ENCODE measurements around the gene ATP8B3.

The ATP8B3 gene

GRCh38 chr19:1826557-1827521 is 14.8 kb upstream of the ATP8B3 start:
- no peaks in the 10 kb centered on the region for H3K27me3 ChIP-seq (ENCODE audit: control insufficient read depth in 2 of 2, insufficient read depth in 2 of 2, low read length in 2 of 2)
- no peak overlapping the region for H3K27ac ChIP-seq (ENCODE audit: low read depth in 2 of 2, low read length in 2 of 2)
- peaks cover 0 to 4% of the 10 kb centered on the region in 2 donors for H3K4me1 ChIP-seq (ENCODE audit: control insufficient read depth in 2 of 2, insufficient read depth in 2 of 2, low read length in 2 of 2)
- no peak overlapping the region for H3K9ac ChIP-seq (ENCODE audit: low read depth in 1 of 2, low read length in 2 of 2)
- no peak overlapping the region for H3K4me3 ChIP-seq (ENCODE audit: low read length in 2 of 2)
- H3K36me3 ChIP-seq (ENCODE audit: control insufficient read depth in 2 of 2, insufficient read depth in 2 of 2, low read length in 2 of 2) = peaks cover 20 to 27% of the 10 kb centered on the region in 2 donors
- H3K9me3 ChIP-seq (ENCODE audit: control insufficient read depth in 2 of 2, low read length in 2 of 2) = no peaks in the 10 kb centered on the region

- no peak overlapping the region for H3K27ac ChIP-seq (ENCODE audit: low read depth in 2 of 2, low read length in 2 of 2)
- no peaks in the 10 kb centered on the region for H3K9me3 ChIP-seq (ENCODE audit: control insufficient read depth in 2 of 2, low read length in 2 of 2)
Observed at GRCh38 chr19:1825909-1826556, 14.0 kb upstream of the ATP8B3 start.

DNA sequence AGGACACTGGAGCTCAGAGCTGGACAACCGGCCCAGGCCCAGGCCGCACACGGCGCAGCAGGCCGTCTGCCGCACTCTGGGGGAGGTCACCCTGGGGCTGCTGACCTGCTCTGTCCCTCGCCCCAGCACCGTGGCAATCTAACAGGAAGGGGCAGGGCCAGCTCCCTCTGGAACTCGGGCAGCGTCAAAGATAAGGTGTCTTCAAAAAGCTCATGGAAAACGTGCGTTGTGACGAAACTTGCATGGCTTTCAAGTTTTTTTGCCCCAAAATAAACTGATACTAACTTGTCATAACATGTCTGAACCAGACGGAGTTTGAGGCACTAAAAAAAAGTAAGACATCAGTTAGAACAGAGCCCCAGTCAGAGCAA is 12.2 kb upstream of the ATP8B3 start:
- Histone ChIP-seq H3K27me3 (ENCODE audit: control insufficient read depth in 2 of 2, insufficient read depth in 2 of 2, low read length in 2 of 2) (no peaks in the 10 kb centered on the region), H3K9me3 (ENCODE audit: control insufficient read depth in 2 of 2, low read length in 2 of 2) (no peaks in the 10 kb centered on the region), H3K4me1 (ENCODE audit: control insufficient read depth in 2 of 2, insufficient read depth in 2 of 2, low read length in 2 of 2) (peaks cover 0 to 4% of the 10 kb centered on the region in 2 donors), H3K9ac (ENCODE audit: low read depth in 1 of 2, low read length in 2 of 2) (no peak overlapping the region), H3K27ac (ENCODE audit: low read depth in 2 of 2, low read length in 2 of 2) (no peak overlapping the region), H3K4me3 (ENCODE audit: low read length in 2 of 2) (no peak overlapping the region), H3K36me3 (ENCODE audit: control insufficient read depth in 2 of 2, insufficient read depth in 2 of 2, low read length in 2 of 2) (peaks cover 38 to 40% of the 10 kb centered on the region in 2 donors)

More at GRCh38 chr19:1825909-1826556, 14.0 kb upstream of the ATP8B3 start:
- Histone ChIP-seq H3K27me3 (ENCODE audit: control insufficient read depth in 2 of 2, insufficient read depth in 2 of 2, low read length in 2 of 2) (no peaks in the 10 kb centered on the region), H3K4me1 (ENCODE audit: control insufficient read depth in 2 of 2, insufficient read depth in 2 of 2, low read length in 2 of 2) (peaks cover 0 to 4% of the 10 kb centered on the region in 2 donors), H3K4me3 (ENCODE audit: low read length in 2 of 2) (no peak overlapping the region), H3K9ac (ENCODE audit: low read depth in 1 of 2, low read length in 2 of 2) (no peak overlapping the region), H3K36me3 (ENCODE audit: control insufficient read depth in 2 of 2, insufficient read depth in 2 of 2, low read length in 2 of 2) (peaks cover 26 to 33% of the 10 kb centered on the region in 2 donors)

- H3K4me3 ChIP-seq (ENCODE audit: low read length in 2 of 2) = no peak overlapping the region
- H3K4me1 ChIP-seq (ENCODE audit: control insufficient read depth in 2 of 2, insufficient read depth in 2 of 2, low read length in 2 of 2) = peaks cover 0 to 4% of the 10 kb centered on the region in 2 donors
- no peaks in the 10 kb centered on the region for H3K27me3 ChIP-seq (ENCODE audit: control insufficient read depth in 2 of 2, insufficient read depth in 2 of 2, low read length in 2 of 2)
- H3K9me3 ChIP-seq (ENCODE audit: control insufficient read depth in 2 of 2, low read length in 2 of 2) = no peaks in the 10 kb centered on the region
- H3K9ac ChIP-seq (ENCODE audit: low read depth in 1 of 2, low read length in 2 of 2) = no peak overlapping the region
- peaks cover 42% of the 10 kb centered on the region in 2 donors for H3K36me3 ChIP-seq (ENCODE audit: control insufficient read depth in 2 of 2, insufficient read depth in 2 of 2, low read length in 2 of 2)
- H3K27ac ChIP-seq (ENCODE audit: low read depth in 2 of 2, low read length in 2 of 2) = no peak overlapping the region
Observed at GRCh38 chr19:1823539-1824251, 11.6 kb upstream of the ATP8B3 start.

- peaks cover 49% of the 10 kb centered on the region in 2 donors for H3K36me3 ChIP-seq (ENCODE audit: control insufficient read depth in 2 of 2, insufficient read depth in 2 of 2, low read length in 2 of 2)
Observed at GRCh38 chr19:1823020-1823419, 10.9 kb upstream of the ATP8B3 start.

DNA sequence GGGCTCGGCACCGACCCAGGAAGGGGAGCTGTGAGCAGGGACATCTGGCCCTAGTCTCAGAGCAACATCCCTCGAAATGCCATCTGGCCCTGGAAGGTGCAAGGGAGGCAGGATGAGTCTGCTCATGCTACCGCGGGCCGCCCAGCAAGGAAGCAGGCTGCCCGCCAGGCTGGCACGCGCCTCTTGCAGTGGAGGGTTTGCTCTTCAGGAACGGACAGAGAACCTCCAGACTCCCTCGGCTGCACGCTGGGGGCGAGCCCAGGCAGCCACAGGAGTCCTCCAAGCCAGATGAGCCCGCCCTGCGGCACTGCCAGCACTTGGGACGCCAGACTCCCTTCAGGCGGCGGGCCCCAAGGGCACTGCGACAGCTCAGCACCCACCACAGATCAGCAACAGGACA is 10.1 kb upstream of the ATP8B3 start:
- Histone ChIP-seq H3K36me3 (ENCODE audit: control insufficient read depth in 2 of 2, insufficient read depth in 2 of 2, low read length in 2 of 2) (peaks cover 57% of the 10 kb centered on the region in 2 donors), H3K9me3 (ENCODE audit: control insufficient read depth in 2 of 2, low read length in 2 of 2) (no peaks in the 10 kb centered on the region)

More at GRCh38 chr19:1823020-1823419, 10.9 kb upstream of the ATP8B3 start:
- Histone ChIP-seq H3K9ac (ENCODE audit: low read depth in 1 of 2, low read length in 2 of 2) (no peak overlapping the region), H3K27ac (ENCODE audit: low read depth in 2 of 2, low read length in 2 of 2) (no peak overlapping the region), H3K4me3 (ENCODE audit: low read length in 2 of 2) (no peak overlapping the region), H3K27me3 (ENCODE audit: control insufficient read depth in 2 of 2, insufficient read depth in 2 of 2, low read length in 2 of 2) (no peaks in the 10 kb centered on the region), H3K4me1 (ENCODE audit: control insufficient read depth in 2 of 2, insufficient read depth in 2 of 2, low read length in 2 of 2) (peaks cover 0 to 4% of the 10 kb centered on the region in 2 donors), H3K9me3 (ENCODE audit: control insufficient read depth in 2 of 2, low read length in 2 of 2) (no peaks in the 10 kb centered on the region)

DNA sequence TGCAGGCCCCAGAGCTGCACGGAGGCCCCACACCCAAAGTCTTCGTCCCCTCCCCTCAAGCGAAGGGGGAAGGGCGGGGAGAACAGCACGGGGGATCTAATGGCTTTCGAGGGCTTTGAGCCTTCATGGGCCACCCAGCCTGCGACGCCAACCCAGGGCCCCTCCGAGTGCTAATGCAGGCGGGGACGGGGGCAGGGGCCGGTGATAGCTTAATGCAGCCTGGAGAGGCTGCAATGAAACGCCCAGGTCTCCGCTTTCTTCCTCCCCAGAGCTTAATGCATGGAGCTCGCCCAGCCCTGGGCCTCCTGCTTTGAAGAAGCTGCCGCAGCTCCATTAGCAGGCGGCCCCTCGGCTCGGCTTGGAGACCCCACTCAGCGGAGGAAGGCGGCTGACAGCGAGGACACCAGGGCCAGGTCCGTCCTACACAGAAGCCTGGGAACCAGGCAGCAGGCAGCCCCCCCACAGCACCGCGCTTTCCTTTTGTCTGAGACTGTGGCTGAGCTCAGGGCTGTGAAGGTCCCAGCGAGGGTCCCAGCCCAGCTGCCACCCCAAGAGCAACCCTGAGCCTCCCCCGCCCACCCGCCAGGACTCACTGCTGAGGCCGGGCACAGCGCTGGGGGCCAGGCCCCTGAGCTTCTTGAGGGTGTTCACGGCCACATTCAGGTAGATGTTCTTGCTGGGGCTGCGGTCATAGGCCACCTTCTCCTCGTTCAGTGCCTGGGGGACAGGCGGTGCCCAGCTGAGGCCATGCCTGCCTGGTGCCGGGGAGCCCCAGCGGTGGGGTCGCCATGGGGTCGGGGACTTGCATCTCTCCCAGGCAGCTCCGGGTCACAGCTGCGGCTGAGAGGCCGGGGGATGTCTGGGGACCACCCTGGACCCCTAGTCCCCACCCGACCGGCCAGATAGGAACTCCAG is 7.5 kb upstream of the ATP8B3 start:
- Histone ChIP-seq H3K36me3 (ENCODE audit: control insufficient read depth in 2 of 2, insufficient read depth in 2 of 2, low read length in 2 of 2) (peaks cover 63 to 66% of the 10 kb centered on the region in 2 donors), H3K4me1 (ENCODE audit: control insufficient read depth in 2 of 2, insufficient read depth in 2 of 2, low read length in 2 of 2) (no peaks in the 10 kb centered on the region), H3K9ac (ENCODE audit: low read depth in 1 of 2, low read length in 2 of 2) (no peak overlapping the region), H3K27me3 (ENCODE audit: control insufficient read depth in 2 of 2, insufficient read depth in 2 of 2, low read length in 2 of 2) (no peaks in the 10 kb centered on the region), H3K4me3 (ENCODE audit: low read length in 2 of 2) (no peak overlapping the region), H3K27ac (ENCODE audit: low read depth in 2 of 2, low read length in 2 of 2) (no peak overlapping the region), H3K9me3 (ENCODE audit: control insufficient read depth in 2 of 2, low read length in 2 of 2) (no peaks in the 10 kb centered on the region)

More for the DNA sequence above, 10.1 kb upstream of the ATP8B3 start:
- H3K4me1 ChIP-seq (ENCODE audit: control insufficient read depth in 2 of 2, insufficient read depth in 2 of 2, low read length in 2 of 2) = peaks cover 0 to 4% of the 10 kb centered on the region in 2 donors
- H3K9ac ChIP-seq (ENCODE audit: low read depth in 1 of 2, low read length in 2 of 2) = no peak overlapping the region
- H3K27me3 ChIP-seq (ENCODE audit: control insufficient read depth in 2 of 2, insufficient read depth in 2 of 2, low read length in 2 of 2) = no peaks in the 10 kb centered on the region
- H3K27ac ChIP-seq (ENCODE audit: low read depth in 2 of 2, low read length in 2 of 2) = no peak overlapping the region
- no peak overlapping the region for H3K4me3 ChIP-seq (ENCODE audit: low read length in 2 of 2)

DNA sequence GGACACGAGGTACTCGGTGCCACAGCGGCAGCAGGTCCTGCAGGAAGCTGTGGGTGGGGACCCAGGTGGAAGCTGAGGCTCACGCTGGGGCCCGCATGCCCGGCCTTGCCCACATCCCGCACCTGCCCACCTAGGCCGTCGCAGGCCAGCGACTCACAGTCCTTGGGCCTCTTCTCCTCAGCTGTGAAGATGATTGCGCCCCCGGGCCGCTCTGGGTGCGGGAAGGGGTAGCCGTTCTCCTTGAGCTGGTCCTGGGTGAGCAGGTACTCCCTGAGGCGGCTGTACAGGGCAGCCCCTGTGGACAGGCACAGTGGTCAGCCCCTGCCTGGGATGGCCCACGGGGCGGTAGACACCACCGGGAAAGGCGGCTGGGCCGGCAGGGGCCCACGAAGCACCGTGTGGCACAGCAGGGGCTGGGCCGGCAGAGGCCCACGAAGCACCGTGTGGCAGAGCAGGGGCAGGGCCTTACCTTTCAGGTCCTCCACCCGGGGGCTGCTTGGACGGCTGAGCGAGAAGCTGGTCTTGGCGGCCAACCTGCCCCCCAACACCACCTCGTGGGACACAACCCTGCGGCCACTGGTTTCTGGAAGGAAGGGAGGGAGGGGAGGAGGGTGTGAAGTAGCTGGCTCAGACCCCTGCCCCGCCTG is 6.6 kb upstream of the ATP8B3 start:
- Histone ChIP-seq H3K9ac (ENCODE audit: low read depth in 1 of 2, low read length in 2 of 2) (no peak overlapping the region), H3K9me3 (ENCODE audit: control insufficient read depth in 2 of 2, low read length in 2 of 2) (no peaks in the 10 kb centered on the region), H3K36me3 (ENCODE audit: control insufficient read depth in 2 of 2, insufficient read depth in 2 of 2, low read length in 2 of 2) (peaks cover 56 to 58% of the 10 kb centered on the region in 2 donors)

More for the DNA sequence above, 6.6 kb upstream of the ATP8B3 start:
- H3K4me3 ChIP-seq (ENCODE audit: low read length in 2 of 2) = no peak overlapping the region
- no peak overlapping the region for H3K27ac ChIP-seq (ENCODE audit: low read depth in 2 of 2, low read length in 2 of 2)
- no peaks in the 10 kb centered on the region for H3K27me3 ChIP-seq (ENCODE audit: control insufficient read depth in 2 of 2, insufficient read depth in 2 of 2, low read length in 2 of 2)
- H3K4me1 ChIP-seq (ENCODE audit: control insufficient read depth in 2 of 2, insufficient read depth in 2 of 2, low read length in 2 of 2) = no peaks in the 10 kb centered on the region

Data from mucosa of rectum (tissue), 2 donors.